Measurements from ENCODE around the gene MYL4.
"Not testable (repeated sequence)": the region's sequence is repeated elsewhere in the genome, so short reads cannot be mapped to it uniquely, and the experiment has no call there.

The MYL4 gene

GRCh38 chr17:47243737-47244598 lies 34.8 kb downstream of the MYL4 start:
- no peak for DNase-seq (ENCODE audit: low read depth)

- no peak for DNase-seq (ENCODE audit: low read depth)
Measured at GRCh38 chr17:47244697-47245096, 35.5 kb downstream of the MYL4 start.

GRCh38 chr17:47246120-47246519 lies 37.0 kb downstream of the MYL4 start:
- no peak for DNase-seq (ENCODE audit: low read depth)

GRCh38 chr17:47250855-47251254 lies 41.7 kb downstream of the MYL4 start:
- DNase-seq (ENCODE audit: low read depth) = no peak

- no peak for DNase-seq (ENCODE audit: low read depth)
Measured at GRCh38 chr17:47251421-47251940, 42.3 kb downstream of the MYL4 start.

GRCh38 chr17:47252209-47252608 lies 43.1 kb downstream of the MYL4 start:
- DNase-seq (ENCODE audit: low read depth) = no peak

- DNase-seq (ENCODE audit: low read depth) = no peak
Measured at GRCh38 chr17:47252766-47253512, 43.8 kb downstream of the MYL4 start.

GRCh38 chr17:47253541-47254402 lies 44.6 kb downstream of the MYL4 start, which contains the start of gene ITGB3:
TSS of gene ITGB3 (plus strand) at chr17:47253827. CDS start at chr17:47253862, 35 bp downstream.
- peak; percentile 66 for DNase-seq (ENCODE audit: low read depth)

GRCh38 chr17:47254403-47254943 lies 45.3 kb downstream of the MYL4 start:
- no peak for DNase-seq (ENCODE audit: low read depth)

GRCh38 chr17:47257651-47258339 lies 48.6 kb downstream of the MYL4 start:
- peak; percentile 88 for DNase-seq (ENCODE audit: low read depth)

GRCh38 chr17:47262586-47262985 lies 53.4 kb downstream of the MYL4 start:
- no peak for DNase-seq (ENCODE audit: low read depth)

- no peak for DNase-seq (ENCODE audit: low read depth)
Measured at GRCh38 chr17:47264166-47264565, 55.0 kb downstream of the MYL4 start.

GRCh38 chr17:47265983-47266541 lies 56.9 kb downstream of the MYL4 start:
- no peak for DNase-seq (ENCODE audit: low read depth)

- DNase-seq (ENCODE audit: low read depth) = no peak
Measured at GRCh38 chr17:47266782-47267181, 57.6 kb downstream of the MYL4 start.

GRCh38 chr17:47267354-47267828 lies 58.2 kb downstream of the MYL4 start:
- DNase-seq (ENCODE audit: low read depth) = no peak

- DNase-seq (ENCODE audit: low read depth) = not testable (repeated sequence)
Measured at GRCh38 chr17:47268964-47269363, 59.8 kb downstream of the MYL4 start.

GRCh38 chr17:47269561-47270280 lies 60.6 kb downstream of the MYL4 start:
- not testable (repeated sequence) for DNase-seq (ENCODE audit: low read depth)

- no peak for DNase-seq (ENCODE audit: low read depth)
Measured at GRCh38 chr17:47270946-47271705, 62.0 kb downstream of the MYL4 start.

- no peak for DNase-seq (ENCODE audit: low read depth)
Measured at GRCh38 chr17:47272491-47272890, 63.3 kb downstream of the MYL4 start.
